GM13976 (cell line): ENCODE results near the gene EID3.

Experiments
- DNase-seq: peaks from one replicate; pipeline ENCODE4 v3.0.0; 2012; ENCODE audit warnings: low spot score
- CTCF ChIP-seq: IDR thresholded peaks from 2 replicates; pipeline ENCODE4 v1.5.1; 2012; ENCODE audit warnings: borderline replicate concordance, mild to moderate bottlenecking; ENCODE audit not compliant: insufficient read depth; ENCODE audit errors: extremely low read depth, missing control alignments, control extremely low read depth
- in situ Hi-C: fragments of 300-500 bp; cut with MboI; formaldehyde crosslinking; loops from one replicate; pipeline ENCODE4 v1.12.0; 2022; ENCODE audit warnings: low sequenced_read_pairs, mixed read lengths, inconsistent platforms; ENCODE audit not compliant: unreplicated experiment

EID3 gene

GRCh38 chr12:104339663-104340062, 36.1 kb downstream of the EID3 start:
- in situ Hi-C loops, result no loop called here
- DNase-seq, result no peak
- TF ChIP-seq CTCF, result no peak

GRCh38 chr12:104340177-104340576, 36.6 kb downstream of the EID3 start:
- DNase-seq, result no peak
- in situ Hi-C loops, result no loop called here
- TF ChIP-seq CTCF, result no peak

GRCh38 chr12:104340925-104341611, 37.5 kb downstream of the EID3 start:
- no peak for TF ChIP-seq CTCF
- DNase-seq, result no peak
- in situ Hi-C loops, result no loop called here

GRCh38 chr12:104342147-104342546, 38.6 kb downstream of the EID3 start:
- in situ Hi-C loops, result no loop called here

GRCh38 chr12:104342635-104343249, 39.2 kb downstream of the EID3 start:
- TF ChIP-seq CTCF, result no peak
- in situ Hi-C loops, result no loop called here
- no peak for DNase-seq

More at GRCh38 chr12:104342147-104342546, 38.6 kb downstream of the EID3 start:
- no peak for TF ChIP-seq CTCF
- no peak for DNase-seq

GRCh38 chr12:104344682-104345081, 41.1 kb downstream of the EID3 start:
- no peak for DNase-seq
- in situ Hi-C loops, result no loop called here
- no peak for TF ChIP-seq CTCF
